Endometrial microvascular endothelial cells (primary cell): ENCODE measurements around the gene ZIC3. TPM values are rescaled to one million over a fixed set of nuclear protein-coding genes. Genes with fewer than 3 reads are reported as not detected.

Experiments used
- in situ Hi-C: cut with HindIII; loops from 2 replicates; pipeline ENCODE4 v1.10.0; 2017; ENCODE audit warnings: low sequenced_read_pairs, low pct_unique_long_range_greater_than_20kb; ENCODE audit errors: inconsistent ontology term
- total RNA-seq: library from RNA; depleted of rRNA; stranded (reverse); fragments of >200 nt; gene quantifications from one replicate; pipeline ENCODE4 v1.2.3, GENCODE V29; 2015; ENCODE audit errors: inconsistent ontology term

The ZIC3 gene
- total RNA-seq, 1 donor from 2014 or later = not detected

DNA sequence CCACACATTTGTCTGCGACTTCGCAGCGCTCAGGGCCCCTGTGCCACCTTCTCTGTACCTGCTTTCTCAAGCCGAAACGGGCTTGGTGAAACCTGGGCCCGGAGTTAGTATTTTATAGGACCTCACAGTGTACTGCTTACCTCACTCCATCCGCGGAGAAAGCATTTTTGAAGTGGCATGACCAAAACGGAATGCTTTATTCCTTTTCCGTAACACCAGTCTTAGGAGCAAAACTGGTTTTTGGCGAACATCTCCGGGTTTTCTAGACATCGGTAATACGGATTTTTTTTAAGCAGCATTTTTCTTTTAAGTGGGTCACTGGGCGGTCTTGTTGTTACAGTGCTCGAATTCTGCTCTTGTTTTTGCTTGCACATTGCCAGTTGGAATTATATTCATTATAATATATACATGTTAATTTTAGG is 3.6 kb downstream of the ZIC3 start:
- in situ Hi-C loops = no loop called here

DNA sequence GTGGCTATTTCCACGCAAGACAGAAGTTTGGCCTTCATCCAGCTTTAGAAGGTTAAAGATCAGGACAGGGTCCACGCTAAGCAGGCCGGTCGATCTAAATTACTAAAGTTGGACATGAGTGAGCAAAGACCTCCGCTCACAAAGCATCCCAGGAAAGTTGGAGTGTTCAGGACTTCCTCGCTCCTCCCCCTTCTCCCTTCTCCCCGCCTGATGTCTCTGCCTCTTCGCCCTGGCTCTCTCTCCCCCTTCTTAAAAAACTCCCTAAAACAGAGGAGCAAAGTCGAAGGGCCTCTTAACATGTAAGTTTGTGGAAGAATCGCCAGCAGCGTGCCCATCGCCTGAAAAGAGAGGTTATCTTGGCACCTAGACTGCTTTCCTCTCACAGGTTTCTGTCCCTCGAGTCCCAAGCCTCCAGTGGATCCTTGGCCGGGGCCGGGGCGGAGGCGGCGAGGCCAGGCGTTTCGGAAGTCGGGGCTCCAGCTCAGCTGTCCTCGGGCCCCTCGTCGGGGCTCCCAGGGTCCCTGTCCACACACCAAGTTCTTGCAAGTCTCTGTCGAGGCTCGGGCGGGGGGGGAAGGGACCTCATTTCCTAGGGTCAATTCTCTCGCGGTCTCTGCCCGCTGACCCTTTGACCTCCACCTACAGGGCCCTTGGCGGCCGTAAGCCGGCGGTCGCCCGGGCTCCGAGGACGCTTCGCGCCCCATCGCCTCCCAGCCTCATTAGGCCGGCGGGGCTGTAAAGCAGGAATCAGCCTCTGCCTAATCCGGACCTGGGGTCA is 7.6 kb downstream of the ZIC3 start:
- in situ Hi-C loops = no loop called here

DNA sequence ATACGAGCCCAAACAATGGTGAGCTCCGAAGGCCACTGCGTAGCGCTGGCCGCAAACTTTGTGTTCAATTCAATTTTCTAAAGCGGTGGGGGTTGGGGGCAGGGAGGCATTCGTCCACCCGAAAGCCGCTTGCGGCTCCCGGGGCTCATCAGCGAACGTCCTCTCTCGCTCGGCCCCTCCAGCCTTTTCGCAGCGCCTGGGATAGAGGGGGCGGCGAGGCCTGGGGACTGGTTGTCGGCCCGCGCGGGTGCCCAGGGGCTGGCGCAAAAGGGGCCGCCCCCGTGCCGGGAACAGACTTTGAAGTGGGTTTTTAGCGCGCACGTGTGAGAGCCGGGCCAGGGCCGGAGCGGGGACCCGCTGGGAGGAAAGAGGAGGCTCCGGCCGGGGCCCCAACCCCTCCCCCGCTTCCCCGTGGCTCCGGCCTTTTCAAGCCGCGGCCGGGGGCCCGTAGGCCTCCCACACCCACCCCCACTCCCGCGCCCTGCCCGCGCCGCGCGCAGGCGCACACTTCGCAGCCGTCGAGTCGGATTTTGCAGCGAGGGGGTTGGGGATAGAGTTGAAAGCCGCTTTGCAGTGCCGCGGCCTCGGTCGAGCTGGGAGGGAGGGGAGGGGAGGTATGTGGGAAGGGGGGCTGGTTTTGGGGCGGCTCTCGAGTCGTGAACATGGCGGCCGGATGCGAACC is 8.3 kb downstream of the ZIC3 start:
- in situ Hi-C loops = no loop called here

DNA sequence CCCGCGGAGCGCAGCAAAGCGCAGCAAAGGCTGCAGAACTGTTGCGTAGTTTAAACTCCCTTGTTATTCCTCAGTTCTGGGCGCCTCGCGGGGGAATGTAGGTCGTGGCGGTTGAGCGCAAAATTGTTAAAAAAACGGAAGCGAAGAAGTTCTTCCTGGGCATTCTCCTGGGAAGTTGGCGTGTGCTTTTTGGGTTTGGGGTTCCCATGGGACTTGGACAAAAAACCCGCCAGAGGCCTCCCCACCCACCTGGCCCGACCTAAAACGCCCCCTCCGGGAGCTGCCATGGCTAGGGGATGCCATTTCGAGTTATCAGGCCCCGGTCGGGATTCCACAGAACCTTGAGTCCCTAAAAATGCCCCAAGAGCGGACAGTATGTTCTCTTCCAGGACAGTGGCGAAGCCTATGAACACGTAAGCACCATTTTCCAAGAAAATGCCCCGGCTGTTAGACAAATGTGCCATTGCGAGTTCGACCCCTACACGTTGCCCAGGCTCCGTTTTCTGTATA is 8.9 kb downstream of the ZIC3 start:
- in situ Hi-C loops = no loop called here

DNA sequence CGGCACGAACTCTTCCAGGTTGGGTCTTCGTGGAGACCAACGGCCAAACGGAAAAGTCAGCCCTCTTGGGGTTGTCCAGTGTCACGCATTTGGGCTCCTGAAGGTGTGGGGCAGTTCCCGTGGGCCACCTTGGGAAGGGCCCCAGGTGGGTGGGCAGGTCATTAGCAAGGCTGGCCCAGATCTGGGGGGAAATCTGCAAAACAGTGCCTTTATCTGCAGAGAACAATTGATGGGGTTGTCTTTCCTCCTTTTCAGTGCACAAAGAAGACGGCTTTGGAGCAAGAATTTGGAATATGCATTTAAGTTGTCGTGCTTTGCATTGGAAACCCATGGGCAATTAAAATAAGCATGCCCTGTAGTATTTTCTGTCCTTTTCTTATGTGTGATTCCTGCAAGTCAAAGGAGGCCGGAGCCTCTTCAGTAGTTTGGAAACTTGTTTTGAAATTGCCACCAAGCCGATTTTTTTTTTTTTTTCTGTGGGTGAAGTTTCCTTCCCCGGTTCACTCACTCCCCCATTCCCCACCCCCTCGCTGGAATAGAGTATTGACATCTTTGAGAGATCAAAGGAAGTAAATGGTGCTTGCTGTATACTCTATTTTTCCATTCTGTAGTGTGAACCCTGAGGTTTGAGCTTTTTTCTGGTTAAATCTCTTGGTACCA is 9.8 kb downstream of the ZIC3 start:
- in situ Hi-C loops = no loop called here

DNA sequence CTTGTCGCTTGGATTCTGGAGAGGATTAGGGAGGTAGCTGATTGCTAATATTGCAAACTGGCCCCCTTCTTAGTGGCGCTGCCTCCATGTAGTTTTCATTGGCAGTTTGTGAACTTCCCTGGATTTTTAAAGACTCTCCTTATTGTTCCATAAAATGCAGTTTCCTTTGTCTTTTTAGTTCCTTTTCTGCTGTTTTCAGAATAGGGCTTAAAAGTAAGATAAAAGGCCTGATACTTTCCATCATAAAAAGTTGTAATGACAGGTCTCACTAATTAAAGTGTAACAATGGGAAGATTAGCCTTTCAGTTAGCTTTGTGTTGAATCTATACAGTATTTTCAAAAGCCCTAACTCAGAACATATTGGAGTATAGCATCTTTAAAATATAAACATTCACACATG is 21.2 kb downstream of the ZIC3 start:
- in situ Hi-C loops = no loop called here

DNA sequence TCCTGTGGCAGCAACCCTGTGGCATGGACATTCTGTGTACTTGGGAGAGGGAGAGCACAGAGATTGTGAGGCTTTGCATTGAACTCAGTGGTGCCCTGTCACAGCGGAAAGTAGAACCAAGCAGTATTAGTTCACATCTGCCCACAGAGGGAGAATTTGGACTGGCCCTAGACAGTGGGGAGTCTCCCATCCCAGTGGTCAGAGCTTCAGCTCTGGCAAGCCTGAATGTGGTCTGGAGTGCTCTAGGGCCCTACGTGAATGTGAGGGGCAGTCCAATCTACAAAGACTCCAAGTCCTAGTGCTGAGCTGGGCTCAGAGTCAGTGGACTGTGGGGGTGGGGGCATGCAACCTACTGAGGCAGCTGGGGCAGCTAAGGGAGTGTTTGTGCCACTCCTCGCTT is 34.8 kb downstream of the ZIC3 start:
- in situ Hi-C loops = no loop called here
